HepG2 (cell line): ENCODE data around the gene OSBPL3. TPM values are rescaled to one million over a fixed set of nuclear protein-coding genes. Genes with fewer than 3 reads are reported as not detected.

Source experiments
- HIC2 ChIP-seq: sonication (generic); formaldehyde crosslinking; IDR thresholded peaks from 2 replicates; pipeline ENCODE4 v1.9.0; 2022; ENCODE audit warnings: low read depth, missing genetic modification reagents
- HINFP ChIP-seq: sonication (generic); formaldehyde crosslinking; IDR thresholded peaks from 2 replicates; pipeline ENCODE4 v1.4.0; 2020; ENCODE audit warnings: low read depth, mild to moderate bottlenecking, missing genetic modification reagents
- MXD4 ChIP-seq: IDR thresholded peaks from 2 replicates; pipeline ENCODE4 v1.6.1; 2016; ENCODE audit warnings: mild to moderate bottlenecking, missing biosample characterization, missing genetic modification reagents
- ZBTB10 ChIP-seq: sonication (generic); formaldehyde crosslinking; IDR thresholded peaks from 2 replicates; pipeline ENCODE4 v1.4.0; 2020; ENCODE audit warnings: missing genetic modification reagents, borderline replicate concordance
- ZNF136 ChIP-seq: sonication (generic); formaldehyde crosslinking; IDR thresholded peaks from 2 replicates; pipeline ENCODE4 v1.8.1; 2022; ENCODE audit warnings: low read depth, mild to moderate bottlenecking, moderate library complexity, missing genetic modification reagents
- ZNF318 ChIP-seq: sonication (generic); formaldehyde crosslinking; IDR thresholded peaks from 2 replicates; pipeline ENCODE4 v1.4.0; 2020; ENCODE audit warnings: mild to moderate bottlenecking, missing genetic modification reagents
- polyA plus RNA-seq, 8 experiments: library from polyadenylated mRNA; depleted of rRNA in 3 of 8; stranded (reverse) in 7 of 8; unstranded in 1 of 8; fragments of >200 nt; fragmentation: Illumina TruSeq in 4 of 8; extraction: Trizol in 4 of 8; gene quantifications; 2 replicates each; pipeline versions ENCODE4 v1.2.1 to v1.2.3, GENCODE V29; 2011 to 2016; ENCODE audit warnings: low read depth in 4 of 8, missing spikeins in 1 of 8, mixed read lengths in 1 of 8; ENCODE audit not compliant: insufficient read depth in 1 of 8
- total RNA-seq, 5 experiments: library from RNA; depleted of rRNA; stranded (reverse); fragments of >200 nt; fragmentation: Illumina TruSeq; extraction: Trizol; gene quantifications; 2 replicates each; pipeline ENCODE4 v1.2.3, GENCODE V29; 2016; ENCODE audit warnings: low read depth in 1 of 5

OSBPL3 gene
- total and polyA plus RNA-seq, 2 of the 13 experiments (the other 11 are each of a cell fraction or from before 2014, with no cell fraction given), result 8.8 to 28.9 TPM

- TF ChIP-seq ZBTB10, result no peak
- no peak for TF ChIP-seq ZNF136 (CRISPR knock-in tag)
- TF ChIP-seq HIC2 (CRISPR knock-in tag), result no peak
- TF ChIP-seq ZNF318 (CRISPR knock-in tag), result no peak
- no peak for TF ChIP-seq MXD4 (CRISPR knock-in tag)
- TF ChIP-seq HINFP (CRISPR knock-in tag), result no peak
- TF ChIP-seq, all 625 proteins: peak for 0
Observed at GRCh38 chr7:24829787-24830186, 150.2 kb downstream of the OSBPL3 start (continued).
